ENCODE data around the gene PBXIP1.
A peak's percentile ranks its signal among the peaks of the same experiment; 100 is the strongest.
"Not testable (repeated sequence)": the region's sequence is repeated elsewhere in the genome, so short reads cannot be mapped to it uniquely, and the experiment has no call there.

PBXIP1 gene

GRCh38 chr1:154936555-154937084 is 19.3 kb downstream of the PBXIP1 start, which contains the start of gene PMVK:
Gene PMVK (minus strand): TSS chr1:154936719. CDS start chr1:154936685, 34 bp downstream.
- peak; percentile 86 to 97 (median 94) for DNase-seq

GRCh38 chr1:154935749-154936554 is 19.9 kb downstream of the PBXIP1 start:
- peak in 2 of 5 experiments; percentile 18 to 58 for DNase-seq

GRCh38 chr1:154934358-154934948 is 21.4 kb downstream of the PBXIP1 start:
- no peak for DNase-seq

- no peak for DNase-seq
Observed at GRCh38 chr1:154931940-154932487, 23.9 kb downstream of the PBXIP1 start.

GRCh38 chr1:154926201-154926600 is 29.7 kb downstream of the PBXIP1 start:
- no peak for DNase-seq

DNA sequence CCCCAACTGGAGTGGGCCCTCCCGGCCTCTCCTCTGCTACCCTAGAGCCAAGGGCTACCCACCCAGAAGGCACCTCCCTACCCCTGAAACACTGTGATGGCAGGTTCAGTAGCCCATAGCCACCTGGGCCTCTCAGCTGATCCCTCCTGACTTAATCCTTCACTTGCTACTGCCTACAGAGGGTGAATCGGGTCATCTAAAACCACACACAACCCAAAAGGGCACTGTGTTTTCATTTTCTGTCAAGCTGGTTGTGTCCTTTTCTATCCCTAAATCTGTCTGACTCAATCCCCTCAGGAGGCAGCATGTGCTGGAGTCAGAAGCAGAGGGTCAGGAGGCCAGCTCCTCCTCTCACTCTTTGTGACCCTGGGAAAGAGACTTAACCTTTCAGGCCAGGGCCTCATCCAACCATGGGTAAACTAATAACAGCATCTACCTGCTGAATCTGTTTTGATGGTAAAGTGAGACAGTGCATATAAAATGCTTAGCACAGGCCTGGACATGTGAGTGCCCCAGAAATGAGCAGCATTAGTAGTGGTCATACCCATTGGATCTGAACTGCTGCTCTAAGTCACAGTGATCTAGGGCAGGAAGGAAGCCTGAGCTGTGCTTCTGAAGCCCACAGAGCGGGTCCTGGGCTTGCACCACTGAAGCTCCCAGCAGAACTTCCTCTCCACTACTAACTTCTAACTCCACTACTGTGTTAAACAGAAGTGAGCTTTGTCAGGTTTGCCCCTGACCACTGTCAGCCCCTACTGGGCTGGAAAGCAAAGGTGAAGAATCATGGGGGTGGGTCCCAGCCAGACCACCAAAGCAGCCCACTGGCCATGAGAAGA is 30.3 kb downstream of the PBXIP1 start:
- DNase-seq, result no peak

DNA sequence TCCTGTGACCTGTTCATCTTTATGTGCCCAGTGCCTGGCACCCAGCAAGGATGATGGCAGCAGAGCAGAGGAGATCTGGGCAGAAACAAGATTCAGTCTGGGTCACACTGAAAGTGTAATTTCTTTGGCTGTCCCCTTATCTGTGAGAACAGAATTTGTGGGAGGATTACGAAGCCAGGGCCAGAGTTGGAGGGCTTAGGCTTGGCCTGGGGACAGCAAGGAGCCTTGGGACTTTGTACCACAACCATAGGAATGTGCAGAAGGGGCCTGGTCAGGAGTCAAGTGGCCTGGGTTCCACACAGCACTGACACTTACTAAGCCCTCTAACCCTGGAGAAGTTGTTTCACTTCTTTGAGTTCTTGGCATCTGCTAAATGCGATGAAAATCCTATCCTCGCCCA is 32.2 kb downstream of the PBXIP1 start:
- DNase-seq, result no peak

- no peak for DNase-seq
Observed at GRCh38 chr1:154913273-154913672, 42.6 kb downstream of the PBXIP1 start.

- DNase-seq, result no peak
Observed at GRCh38 chr1:154912755-154913154, 43.1 kb downstream of the PBXIP1 start.

GRCh38 chr1:154911691-154912550 is 44.0 kb downstream of the PBXIP1 start:
- DNase-seq, result no peak

DNA sequence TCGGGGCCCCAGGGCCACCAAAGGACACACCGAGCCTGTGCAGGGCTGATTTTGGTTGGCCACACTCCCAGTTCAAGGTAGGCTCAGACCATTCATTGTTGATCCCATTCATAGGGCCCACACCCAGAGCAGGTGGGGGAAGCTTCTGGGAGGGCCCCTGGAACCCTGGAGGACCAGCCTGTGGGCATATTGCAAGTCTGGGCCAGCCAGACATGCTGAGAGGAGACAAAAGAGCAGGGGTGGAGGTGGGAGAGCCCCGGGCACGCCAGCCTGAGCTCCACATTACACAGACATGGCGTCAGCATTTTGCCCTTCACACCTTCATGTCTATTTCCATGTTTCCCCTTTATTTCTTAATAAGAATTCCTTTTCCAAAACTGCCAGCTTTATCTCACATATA is 45.0 kb downstream of the PBXIP1 start:
- DNase-seq, result no peak

DNA sequence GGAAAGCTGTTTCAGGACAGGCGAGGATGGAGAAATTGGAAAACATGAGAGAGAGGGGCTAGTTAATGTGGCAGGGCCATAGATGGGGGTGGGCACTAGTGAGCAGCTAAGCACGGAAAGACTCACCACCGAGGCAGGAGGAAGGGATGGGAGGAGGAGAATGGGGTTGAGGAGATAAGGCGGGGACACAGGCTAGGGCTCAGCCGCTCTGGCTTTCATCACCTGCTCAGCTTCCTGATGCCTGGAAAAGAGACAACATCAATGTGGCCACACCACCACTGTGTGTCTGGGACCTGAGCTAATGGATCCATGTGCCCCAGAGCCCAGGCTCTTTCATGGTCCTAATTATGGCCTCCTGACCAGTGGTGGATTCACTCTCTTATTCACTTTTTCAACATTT is 47.0 kb downstream of the PBXIP1 start:
- no peak for DNase-seq

DNA sequence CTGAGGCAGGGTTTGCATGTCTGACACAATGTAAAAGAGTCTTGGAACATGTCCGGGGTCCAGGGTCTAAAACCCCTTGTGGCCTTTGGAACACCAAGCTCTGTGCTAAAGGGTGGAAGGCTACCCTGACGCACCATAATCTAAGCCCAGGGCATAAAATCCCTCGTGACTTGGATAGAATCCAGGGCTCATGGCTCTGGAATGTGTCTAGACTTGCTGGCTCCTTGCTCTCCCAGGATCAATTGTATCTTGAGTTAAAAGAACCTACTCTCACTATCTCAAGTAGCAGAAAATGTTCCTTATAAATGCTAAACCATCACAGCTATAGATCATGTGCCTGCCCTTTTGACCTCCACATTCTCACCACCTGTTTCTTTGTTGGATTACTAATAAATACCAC is 47.8 kb downstream of the PBXIP1 start:
- DNase-seq, result not testable (repeated sequence)

GRCh38 chr1:154906621-154907081 is 49.2 kb downstream of the PBXIP1 start:
- peak in 1 of 5 experiments; percentile 1 for DNase-seq

DNA sequence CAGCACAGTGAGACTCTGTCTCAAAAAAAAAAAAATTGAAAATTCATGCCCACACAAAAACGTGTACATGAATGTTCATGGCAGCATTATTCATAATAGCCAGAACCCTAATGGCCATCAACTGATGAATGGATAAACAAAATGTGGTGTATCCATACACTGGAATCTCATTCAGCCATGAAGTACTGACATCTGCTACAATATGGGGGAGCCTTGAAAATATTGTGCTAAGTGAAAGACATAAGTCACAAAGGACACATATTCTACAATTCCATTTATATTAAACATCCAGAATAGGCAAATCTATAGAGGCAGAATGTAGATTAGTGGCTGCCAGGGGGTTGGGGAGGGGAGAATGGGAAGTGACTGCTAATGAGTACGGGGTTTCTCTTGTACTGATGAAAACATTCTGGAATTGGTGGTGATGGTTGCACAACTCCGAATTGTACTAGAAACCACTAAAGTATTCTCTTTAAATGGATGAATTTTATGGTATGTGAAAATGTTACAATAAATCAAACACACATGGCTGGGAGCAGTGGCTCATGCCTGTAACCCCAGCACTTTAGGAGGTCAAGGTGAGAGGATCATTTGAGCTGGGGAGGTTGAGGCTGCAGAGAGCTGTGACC is 52.8 kb downstream of the PBXIP1 start:
- DNase-seq, result no peak

GRCh38 chr1:154901591-154901990 is 54.3 kb downstream of the PBXIP1 start:
- no peak for DNase-seq

DNA sequence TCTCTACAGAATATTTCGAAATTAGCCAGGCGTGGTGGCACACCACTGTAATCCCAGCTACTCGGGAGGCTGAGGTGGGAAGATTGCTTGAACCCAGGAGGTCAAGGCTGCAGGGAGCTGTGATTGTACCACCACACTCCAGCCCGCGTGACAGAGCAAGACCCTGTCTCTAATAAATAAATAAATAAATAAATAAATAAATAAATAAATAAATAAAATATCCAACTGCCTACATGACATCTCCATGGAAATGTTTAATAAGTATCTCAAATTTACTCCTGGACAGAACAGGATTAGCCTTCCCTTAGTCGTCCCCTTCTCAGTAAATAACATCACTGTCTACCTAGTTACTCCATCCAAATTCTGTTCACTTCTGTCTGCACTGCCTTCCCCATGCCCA is 56.9 kb downstream of the PBXIP1 start:
- DNase-seq, result no peak

GRCh38 chr1:154896771-154897286 is 59.1 kb downstream of the PBXIP1 start:
- DNase-seq, result no peak

- no peak for DNase-seq
Observed at GRCh38 chr1:154895798-154896197, 60.1 kb downstream of the PBXIP1 start.

Data from T-helper 2 cell (primary cell).